ENCODE results near the gene TSR3.

Gene TSR3

GRCh38 chr16:1351215-1351581 is 480 bp downstream of the TSR3 start:
- DNase-seq (ENCODE audit: low read depth) = no peak
- TF ChIP-seq MYC (IDR thresholded peaks at IDR 0.05; ENCODE audit: low read depth, low read length) = no peak
- peak overlapping the region; percentile 73 for H3K4me3 ChIP-seq (ENCODE audit: low read depth, low read length)

- DNase-seq (ENCODE audit: low read depth) = no peak
- H3K4me3 ChIP-seq (ENCODE audit: low read depth, low read length) = peak overlapping the region; percentile 73
- TF ChIP-seq MYC (IDR thresholded peaks at IDR 0.05; ENCODE audit: low read depth, low read length) (no peak), POLR2A (IDR thresholded peaks at IDR 0.05; ENCODE audit: extremely low read depth, insufficient read length) (no peak), MAX (IDR thresholded peaks at IDR 0.05; ENCODE audit: low read depth, low read length) (no peak)
- TF ChIP-seq, protein P1, sequence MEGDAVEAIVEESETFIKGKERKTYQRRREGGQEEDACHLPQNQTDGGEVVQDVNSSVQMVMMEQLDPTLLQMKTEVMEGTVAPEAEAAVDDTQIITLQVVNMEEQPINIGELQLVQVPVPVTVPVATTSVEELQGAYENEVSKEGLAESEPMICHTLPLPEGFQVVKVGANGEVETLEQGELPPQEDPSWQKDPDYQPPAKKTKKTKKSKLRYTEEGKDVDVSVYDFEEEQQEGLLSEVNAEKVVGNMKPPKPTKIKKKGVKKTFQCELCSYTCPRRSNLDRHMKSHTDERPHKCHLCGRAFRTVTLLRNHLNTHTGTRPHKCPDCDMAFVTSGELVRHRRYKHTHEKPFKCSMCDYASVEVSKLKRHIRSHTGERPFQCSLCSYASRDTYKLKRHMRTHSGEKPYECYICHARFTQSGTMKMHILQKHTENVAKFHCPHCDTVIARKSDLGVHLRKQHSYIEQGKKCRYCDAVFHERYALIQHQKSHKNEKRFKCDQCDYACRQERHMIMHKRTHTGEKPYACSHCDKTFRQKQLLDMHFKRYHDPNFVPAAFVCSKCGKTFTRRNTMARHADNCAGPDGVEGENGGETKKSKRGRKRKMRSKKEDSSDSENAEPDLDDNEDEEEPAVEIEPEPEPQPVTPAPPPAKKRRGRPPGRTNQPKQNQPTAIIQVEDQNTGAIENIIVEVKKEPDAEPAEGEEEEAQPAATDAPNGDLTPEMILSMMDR (IDR thresholded peaks at IDR 0.05; ENCODE audit: low read depth, low read length) = no peak
These were observed 987 bp downstream of the TSR3 start for GRCh38 chr16:1350691-1351090.

GRCh38 chr16:1349951-1350350 is 1.7 kb downstream of the TSR3 start:
- no peak overlapping the region for H3K4me3 ChIP-seq (ENCODE audit: low read depth, low read length)
- no peak for DNase-seq (ENCODE audit: low read depth)
- TF ChIP-seq, protein P1 (IDR thresholded peaks at IDR 0.05; ENCODE audit: low read depth, low read length) = no peak
- no peak for TF ChIP-seq MAX (IDR thresholded peaks at IDR 0.05; ENCODE audit: low read depth, low read length)
- no peak for TF ChIP-seq MYC (IDR thresholded peaks at IDR 0.05; ENCODE audit: low read depth, low read length)
- no peak for TF ChIP-seq POLR2A (IDR thresholded peaks at IDR 0.05; ENCODE audit: extremely low read depth, insufficient read length)

DNA sequence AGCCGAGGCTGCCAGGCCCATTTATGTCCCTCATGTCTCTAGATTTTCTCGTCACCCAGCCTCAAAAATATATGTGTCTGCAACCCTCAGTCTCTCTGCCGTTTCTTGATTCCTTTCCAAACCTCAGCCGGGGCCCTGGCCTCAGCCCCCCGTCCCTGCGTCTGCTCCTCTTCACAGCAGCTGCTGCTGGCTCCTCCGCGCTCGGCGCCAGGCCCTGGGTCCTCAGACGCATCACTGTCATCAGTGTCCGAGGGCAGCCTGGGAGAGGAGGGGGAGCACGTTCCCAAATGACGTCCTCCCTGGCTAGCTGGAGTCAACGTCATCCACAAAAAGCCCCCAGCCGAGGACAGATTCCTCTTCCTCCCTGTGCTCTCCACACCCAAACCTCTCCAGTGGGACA is 2.3 kb downstream of the TSR3 start:
- H3K4me3 ChIP-seq (ENCODE audit: low read depth, low read length) = no peak overlapping the region
- TF ChIP-seq, protein P1 (IDR thresholded peaks at IDR 0.05; ENCODE audit: low read depth, low read length) = no peak
- TF ChIP-seq POLR2A (IDR thresholded peaks at IDR 0.05; ENCODE audit: extremely low read depth, insufficient read length) = no peak
- no peak for TF ChIP-seq MYC (IDR thresholded peaks at IDR 0.05; ENCODE audit: low read depth, low read length)
- TF ChIP-seq MAX (IDR thresholded peaks at IDR 0.05; ENCODE audit: low read depth, low read length) = no peak
- no peak for DNase-seq (ENCODE audit: low read depth)

DNA sequence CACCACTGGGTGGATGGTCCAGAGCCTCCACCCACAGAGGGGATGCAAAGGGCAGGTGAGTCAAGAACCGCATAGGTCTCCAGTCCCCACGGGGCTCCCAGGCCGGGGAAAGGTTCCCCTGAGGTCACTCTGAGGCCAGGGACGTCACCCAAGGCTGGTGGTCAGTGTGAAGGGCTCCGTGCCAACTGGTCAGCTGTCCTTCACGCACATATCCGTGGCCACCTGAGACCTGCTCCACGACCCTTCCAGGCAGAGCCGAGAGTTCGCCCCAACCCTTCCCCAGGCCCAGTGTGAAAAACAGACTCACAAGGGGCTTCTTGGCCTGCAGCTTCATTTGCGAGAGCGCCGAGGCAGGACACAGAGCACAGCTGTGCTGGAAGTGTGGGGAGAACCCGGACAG is 2.8 kb downstream of the TSR3 start:
- TF ChIP-seq, protein P1 (IDR thresholded peaks at IDR 0.05; ENCODE audit: low read depth, low read length) = no peak
- TF ChIP-seq POLR2A (IDR thresholded peaks at IDR 0.05; ENCODE audit: extremely low read depth, insufficient read length) (no peak), MAX (IDR thresholded peaks at IDR 0.05; ENCODE audit: low read depth, low read length) (no peak), MYC (IDR thresholded peaks at IDR 0.05; ENCODE audit: low read depth, low read length) (no peak)
- H3K4me3 ChIP-seq (ENCODE audit: low read depth, low read length) = no peak overlapping the region
- DNase-seq (ENCODE audit: low read depth) = no peak

- no peak overlapping the region for H3K4me3 ChIP-seq (ENCODE audit: low read depth, low read length)
- TF ChIP-seq POLR2A (IDR thresholded peaks at IDR 0.05; ENCODE audit: extremely low read depth, insufficient read length) (no peak), MYC (IDR thresholded peaks at IDR 0.05; ENCODE audit: low read depth, low read length) (no peak), MAX (IDR thresholded peaks at IDR 0.05; ENCODE audit: low read depth, low read length) (no peak)
- TF ChIP-seq, protein P1 (IDR thresholded peaks at IDR 0.05; ENCODE audit: low read depth, low read length) = no peak
- no peak for DNase-seq (ENCODE audit: low read depth)
These were observed 3.2 kb downstream of the TSR3 start for GRCh38 chr16:1348441-1348840.

Measured in NB4 (cell line).